DOHH2 (cell line): ENCODE measurements around the gene ADCY10.

ENCODE experiments used
- CTCF ChIP-seq: fragments of 200-600 bp; sonication (generic); IDR thresholded peaks from one replicate; pipeline ENCODE4 v1.5.1; 2014; ENCODE audit warnings: antibody characterized with exemption, mild to moderate bottlenecking, low read depth, low read length; ENCODE audit not compliant: poor library complexity, severe bottlenecking
- EZH2phosphoT487 ChIP-seq: fragments of 200-600 bp; sonication (generic); IDR thresholded peaks from 2 replicates; pipeline ENCODE4 v1.6.1; 2017; ENCODE audit warnings: borderline replicate concordance, mild to moderate bottlenecking, antibody characterized with exemption, low read length, moderate library complexity, mixed read lengths

GRCh38 chr1:167898578-167899222, 15.2 kb downstream of the ADCY10 start:
- TF ChIP-seq CTCF (no peak), EZH2phosphoT487 (no peak)
